Measurements from ENCODE around the gene POLD4.

Gene POLD4

DNA sequence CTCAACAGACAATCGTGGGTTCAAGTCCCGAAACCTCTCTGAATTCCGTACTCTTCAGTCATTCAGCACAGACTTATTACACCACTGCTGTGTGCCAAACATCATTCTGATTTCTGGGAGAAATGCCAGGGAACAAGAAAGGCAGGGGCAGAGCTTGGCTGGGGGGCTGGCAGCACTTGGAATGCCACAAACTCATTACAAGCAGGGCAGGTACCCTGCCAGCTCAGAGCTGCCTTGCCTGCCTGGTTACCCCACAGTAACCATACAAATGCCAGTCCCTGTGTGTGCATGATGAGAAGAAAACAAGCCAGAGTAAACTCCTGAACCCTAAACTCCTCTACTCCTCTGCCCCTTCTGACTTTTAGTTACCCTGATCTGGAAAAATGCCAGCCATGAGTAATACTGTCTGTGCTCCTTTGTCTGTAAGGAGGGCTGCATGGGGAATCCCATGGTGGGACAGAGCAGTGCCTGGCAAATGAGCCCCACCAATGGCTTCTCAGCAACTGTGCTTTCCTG is 31.6 kb upstream of the POLD4 start:
- TF ChIP-seq, protein P1, sequence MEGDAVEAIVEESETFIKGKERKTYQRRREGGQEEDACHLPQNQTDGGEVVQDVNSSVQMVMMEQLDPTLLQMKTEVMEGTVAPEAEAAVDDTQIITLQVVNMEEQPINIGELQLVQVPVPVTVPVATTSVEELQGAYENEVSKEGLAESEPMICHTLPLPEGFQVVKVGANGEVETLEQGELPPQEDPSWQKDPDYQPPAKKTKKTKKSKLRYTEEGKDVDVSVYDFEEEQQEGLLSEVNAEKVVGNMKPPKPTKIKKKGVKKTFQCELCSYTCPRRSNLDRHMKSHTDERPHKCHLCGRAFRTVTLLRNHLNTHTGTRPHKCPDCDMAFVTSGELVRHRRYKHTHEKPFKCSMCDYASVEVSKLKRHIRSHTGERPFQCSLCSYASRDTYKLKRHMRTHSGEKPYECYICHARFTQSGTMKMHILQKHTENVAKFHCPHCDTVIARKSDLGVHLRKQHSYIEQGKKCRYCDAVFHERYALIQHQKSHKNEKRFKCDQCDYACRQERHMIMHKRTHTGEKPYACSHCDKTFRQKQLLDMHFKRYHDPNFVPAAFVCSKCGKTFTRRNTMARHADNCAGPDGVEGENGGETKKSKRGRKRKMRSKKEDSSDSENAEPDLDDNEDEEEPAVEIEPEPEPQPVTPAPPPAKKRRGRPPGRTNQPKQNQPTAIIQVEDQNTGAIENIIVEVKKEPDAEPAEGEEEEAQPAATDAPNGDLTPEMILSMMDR (conservative IDR thresholded peaks at IDR 0.05; ENCODE audit: low read length), result no peak
- DNase-seq (ENCODE audit: low read depth), result peak; percentile 46
- H3K4me3 ChIP-seq (ENCODE audit: low read length), result no peak overlapping the region

DNA sequence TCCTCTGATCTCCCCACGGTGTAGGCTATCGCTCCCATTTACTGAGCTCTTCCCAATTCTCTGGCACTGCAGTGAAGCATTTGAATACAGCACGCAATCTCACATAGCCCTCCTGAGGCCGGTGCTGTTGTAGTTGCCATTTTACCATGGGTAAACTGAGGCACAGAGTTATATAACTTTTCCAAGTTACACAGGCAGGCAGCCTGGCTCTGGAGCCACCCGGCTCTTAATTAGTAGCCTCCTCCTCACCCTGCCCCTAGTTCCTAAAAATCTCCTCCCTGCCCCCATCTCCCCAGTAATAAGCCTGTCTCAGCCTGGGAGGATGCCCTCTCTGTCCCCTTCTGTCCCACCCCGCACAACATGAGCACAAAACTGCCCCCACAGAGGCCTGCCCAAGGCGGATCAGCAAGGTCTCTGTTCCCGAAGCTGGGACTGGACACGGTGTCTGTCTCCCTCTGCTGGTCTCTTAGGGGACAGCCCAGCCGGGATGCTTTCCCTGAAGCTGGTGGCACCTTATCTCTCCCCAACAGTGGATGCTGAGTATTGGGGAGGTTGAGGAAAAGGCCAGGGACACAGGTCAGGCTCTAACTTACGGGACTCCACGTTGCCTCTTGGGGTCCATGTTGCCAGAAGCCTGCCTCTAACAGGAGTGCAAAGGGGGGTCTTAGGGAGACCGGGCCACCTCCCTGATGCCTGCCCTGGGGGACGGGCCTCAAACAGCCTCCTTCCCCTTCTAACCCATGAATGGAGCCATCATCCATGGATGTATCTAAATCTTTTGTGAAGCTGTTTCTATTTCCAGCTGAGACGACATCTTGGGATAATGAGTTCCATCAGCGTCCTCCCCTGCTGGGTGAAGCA is 29.2 kb upstream of the POLD4 start:
- TF ChIP-seq, protein P1 (conservative IDR thresholded peaks at IDR 0.05; ENCODE audit: low read length), result peak; percentile 99
- peak; percentile 70 for DNase-seq (ENCODE audit: low read depth)
- no peak overlapping the region for H3K4me3 ChIP-seq (ENCODE audit: low read length)

DNA sequence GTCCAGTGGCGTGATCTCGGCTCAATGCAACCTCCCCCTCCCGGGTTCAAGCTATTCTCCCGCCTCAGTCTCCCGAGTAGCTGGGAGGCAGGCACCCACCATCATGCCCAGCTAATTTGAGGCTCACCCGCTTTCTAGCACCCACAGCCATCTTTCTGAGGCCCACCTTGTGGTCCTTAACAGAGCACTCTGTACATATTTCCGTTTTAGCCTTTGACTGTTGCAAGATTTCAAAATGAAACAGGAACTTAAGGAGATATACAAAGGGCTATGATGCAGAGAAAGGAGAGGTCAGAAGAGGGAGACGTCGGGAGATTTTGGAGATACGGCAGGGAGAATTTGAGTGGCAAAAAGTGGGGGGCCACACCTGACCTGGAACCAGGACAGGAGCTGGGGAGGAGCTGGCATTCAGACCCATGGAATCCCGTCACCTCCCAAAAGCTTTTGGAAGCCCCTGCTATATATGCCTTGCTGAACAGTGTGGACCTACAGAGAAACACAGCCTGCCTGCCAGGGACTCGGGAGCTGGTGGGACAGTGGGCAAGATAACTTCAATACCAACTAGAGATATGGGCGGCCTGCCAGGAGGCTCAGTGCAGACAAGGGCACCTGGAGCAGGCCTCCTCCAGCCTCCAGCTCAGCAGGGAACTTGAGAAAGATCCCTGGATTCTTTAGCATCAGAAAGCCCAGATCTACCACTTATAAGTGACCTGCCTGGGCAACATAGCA is 28.1 kb upstream of the POLD4 start:
- DNase-seq (ENCODE audit: low read depth), result no peak
- H3K4me3 ChIP-seq (ENCODE audit: low read length), result no peak overlapping the region
- TF ChIP-seq, protein P1 (conservative IDR thresholded peaks at IDR 0.05; ENCODE audit: low read length), result no peak

DNA sequence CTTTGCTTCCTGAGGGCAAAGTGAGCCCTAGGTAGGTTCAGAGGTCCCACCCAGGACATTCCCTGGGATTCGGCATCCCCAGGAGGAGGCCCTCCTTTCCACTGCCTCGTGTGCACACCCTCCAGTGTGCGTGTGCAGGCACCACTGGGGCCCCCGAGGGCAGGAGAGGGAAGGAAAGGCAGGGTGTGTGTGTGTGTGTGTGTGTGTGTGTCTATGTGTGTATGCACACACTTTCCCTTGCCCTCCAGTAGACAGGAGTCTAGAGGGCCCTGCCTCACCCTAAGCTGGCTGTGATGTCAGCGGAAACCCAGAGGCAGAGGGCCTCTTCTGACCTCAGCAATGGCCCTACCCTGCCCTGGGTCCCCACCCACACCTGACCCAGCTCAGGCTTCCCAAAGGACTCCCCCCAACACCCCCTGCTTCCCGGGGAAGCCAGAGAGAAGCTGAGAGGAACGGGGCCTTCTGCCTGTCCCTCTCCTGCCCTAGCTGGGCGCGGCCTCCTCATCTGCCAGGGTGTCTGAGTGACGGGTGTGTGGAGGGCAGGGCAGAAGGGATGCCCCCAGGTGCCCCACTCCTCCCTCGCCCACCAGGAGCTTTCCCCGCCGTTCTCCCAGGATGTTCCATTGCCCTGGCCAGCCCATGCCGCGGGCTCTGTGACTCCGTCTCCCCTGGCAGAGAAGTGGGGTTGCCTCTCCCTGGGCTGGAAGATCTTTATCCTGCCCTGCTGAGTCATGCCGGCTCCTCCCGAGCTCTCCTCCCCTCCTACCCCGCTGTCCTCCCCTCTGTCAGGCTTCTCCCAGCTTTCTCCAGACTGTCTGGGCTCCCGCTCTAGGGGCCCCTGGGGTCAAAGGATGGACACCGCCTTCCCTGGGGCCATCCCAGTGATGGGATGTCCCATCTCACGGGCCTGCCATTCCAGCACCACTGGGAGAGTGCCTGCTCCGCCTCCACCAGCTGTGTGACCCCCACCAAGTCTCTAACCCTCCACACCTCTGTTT is 26.0 kb upstream of the POLD4 start:
- peak; percentile 59 for DNase-seq (ENCODE audit: low read depth)
- no peak overlapping the region for H3K4me3 ChIP-seq (ENCODE audit: low read length)
- TF ChIP-seq, protein P1 (conservative IDR thresholded peaks at IDR 0.05; ENCODE audit: low read length), result no peak

DNA sequence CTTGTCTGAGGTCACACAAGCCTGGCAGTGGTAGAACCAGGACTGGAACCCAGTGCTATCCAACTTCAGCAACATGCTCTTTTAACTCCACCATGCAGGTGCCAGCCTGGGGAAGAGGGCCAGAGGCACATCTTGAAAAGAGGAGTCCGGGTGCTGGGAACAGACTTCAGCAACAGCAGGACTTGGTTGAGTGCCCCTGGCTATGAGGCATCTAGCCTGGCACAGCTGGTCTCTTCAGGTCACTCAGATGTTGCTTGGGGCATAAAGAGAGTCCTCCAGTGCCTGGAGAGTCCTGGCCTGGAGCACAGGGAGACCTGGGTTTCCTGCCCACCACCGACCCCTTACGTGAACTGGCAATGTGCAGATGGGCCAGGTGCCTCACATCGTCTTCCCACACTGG is 25.2 kb upstream of the POLD4 start:
- TF ChIP-seq, protein P1 (conservative IDR thresholded peaks at IDR 0.05; ENCODE audit: low read length), result no peak
- DNase-seq (ENCODE audit: low read depth), result no peak
- no peak overlapping the region for H3K4me3 ChIP-seq (ENCODE audit: low read length)

DNA sequence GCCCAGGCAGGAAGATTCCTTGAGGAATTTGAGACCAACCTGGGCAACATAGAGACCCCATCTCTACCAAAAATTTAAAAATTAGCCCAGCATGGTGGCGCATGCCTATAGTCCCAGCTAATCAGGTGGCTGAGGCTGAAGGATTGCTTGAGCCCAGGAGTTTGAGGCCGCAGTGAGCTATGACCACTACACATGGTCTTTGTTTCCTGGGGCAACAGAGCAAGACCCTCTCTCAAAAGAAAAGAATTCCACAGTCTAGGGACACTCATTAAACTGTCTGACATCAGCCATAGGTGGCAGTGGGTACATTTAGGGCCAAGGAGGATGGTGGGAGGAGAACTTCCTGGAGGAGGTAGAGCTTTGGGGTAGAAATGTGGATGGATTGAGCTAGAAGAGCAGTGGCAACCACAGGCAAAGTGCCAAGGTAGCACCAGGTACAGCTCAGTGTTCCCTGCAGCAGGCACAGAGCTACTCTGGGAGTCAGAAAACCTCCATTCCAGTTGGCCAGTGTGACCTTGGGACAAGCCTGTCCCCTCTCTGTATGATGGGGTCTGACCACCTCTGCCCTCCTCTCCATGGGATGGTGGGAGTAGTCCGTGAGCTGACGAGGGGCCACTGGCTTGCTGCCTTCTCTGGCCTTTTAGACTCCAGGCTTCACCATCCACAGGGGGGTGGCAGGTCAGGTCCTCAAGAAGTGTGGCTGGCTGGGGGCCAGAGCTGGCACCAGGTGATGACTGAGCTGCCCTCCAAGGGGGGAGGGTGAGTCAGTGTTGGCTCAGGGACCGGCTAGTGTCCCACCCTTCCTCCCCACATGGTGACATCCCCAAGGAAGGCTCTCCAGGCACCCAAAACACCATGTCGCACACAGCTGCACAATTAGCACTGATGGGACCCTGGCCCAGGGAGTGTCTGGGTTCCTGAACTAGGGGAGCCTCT is 23.8 kb upstream of the POLD4 start:
- no peak for DNase-seq (ENCODE audit: low read depth)
- no peak overlapping the region for H3K4me3 ChIP-seq (ENCODE audit: low read length)
- TF ChIP-seq, protein P1 (conservative IDR thresholded peaks at IDR 0.05; ENCODE audit: low read length), result no peak
